Measurements from ENCODE around the gene BICD2. TPM values are rescaled to one million over a fixed set of nuclear protein-coding genes. Genes with fewer than 3 reads are reported as not detected.
A peak's percentile ranks its signal among the peaks of the same experiment; 100 is the strongest.

The BICD2 gene
- total and polyA plus RNA-seq, 2 of the 13 experiments (the other 11 are each of a cell fraction or from before 2014, with no cell fraction given): 5.1 to 17.4 TPM

- ATAC-seq: no peak
- Histone ChIP-seq H4K20me1 (ENCODE audit: insufficient read depth, low read length) (peaks cover 8% of the 10 kb centered on the region; the same call in 1 of the 2 replicates), H3K36me3 (replicated peaks in 1 of 2; ENCODE audit: control insufficient read depth in 1 of 2, insufficient read depth in 2 of 2, low read length in 2 of 2) (peaks cover 17 to 40% of the 10 kb centered on the region in 2 experiments; a peak in 4 of 5 replicates), H2AFZ (ENCODE audit: low read length) (no peak overlapping the region), H3K4me2 (ENCODE audit: low read depth, low read length) (no peak overlapping the region), H3K27ac (ENCODE audit: extremely low read length, insufficient read depth, low read length) (no peak overlapping the region), H3K9ac (ENCODE audit: insufficient read depth, low read depth, low read length) (no peak overlapping the region), H3K79me2 (ENCODE audit: insufficient read depth, low read length) (peaks cover 11% of the 10 kb centered on the region), H3K4me3 (replicated peaks in 1 of 3; ENCODE audit: insufficient read depth in 1 of 3, low read depth in 2 of 3, low read length in 3 of 3) (no peak overlapping the region), H3K4me1 (ENCODE audit: insufficient read depth, low read length) (peaks cover 13% of the 10 kb centered on the region; the same call in 1 of the 2 replicates), H3K27me3 (ENCODE audit: control insufficient read depth in 1 of 2, insufficient read depth in 2 of 2, low read length in 2 of 2) (no peaks in the 10 kb centered on the region), H3K9me3 (ENCODE audit: low read length) (no peaks in the 10 kb centered on the region)
- BruUV-seq (replicated peaks): no TSS peak
- POLR2A ChIA-PET: no interaction called here
- no peak for FAIRE-seq
- DNase-seq (ENCODE audit: low spot score): no peak
- intact Hi-C loops (cut with micrococcal nuclease; ENCODE audit: unreplicated experiment) (no loop called here), in situ Hi-C loops (cut with HindIII; ENCODE audit: extremely low pct_ligation_motif_present, low pct_unique_long_range_greater_than_20kb) (no loop called here)
- WGBS (ENCODE audit: low lambda C conversion rate): 85% methylated on average over 7 of the region's 13 CpGs
- CTCF ChIA-PET (ENCODE audit: low intra/inter-chr PET ratio, low total read pairs): no interaction called here
- TF ChIP-seq AHDC1 (CRISPR knock-in tag; IDR thresholded peaks at IDR 0.05; ENCODE audit: borderline replicate concordance): no peak
- no peak for TF ChIP-seq NPAS2 (CRISPR knock-in tag; IDR thresholded peaks at IDR 0.05; ENCODE audit: borderline replicate concordance)
- TF ChIP-seq ZBED4 (CRISPR knock-in tag; IDR thresholded peaks at IDR 0.05; ENCODE audit: borderline replicate concordance): no peak
- TF ChIP-seq BRD4 (CRISPR knock-in tag; IDR thresholded peaks at IDR 0.05): no peak
- TF ChIP-seq ZNF550 (CRISPR knock-in tag; IDR thresholded peaks at IDR 0.05; ENCODE audit: borderline replicate concordance): no peak
- no peak for TF ChIP-seq FOXK1 (CRISPR knock-in tag; IDR thresholded peaks at IDR 0.05; ENCODE audit: borderline replicate concordance, low read depth)
- TF ChIP-seq SYNCRIP (IDR thresholded peaks at IDR 0.05; ENCODE audit: insufficient read depth, low read depth, low read length): no peak
- TF ChIP-seq ZBTB33 (CRISPR knock-in tag; IDR thresholded peaks at IDR 0.05): 0 out of 2 replicates have a peak, but pooled peaks have one; percentile 22
- no peak for TF ChIP-seq GLI4 (CRISPR knock-in tag; IDR thresholded peaks at IDR 0.05; ENCODE audit: borderline replicate concordance)
- TF ChIP-seq ZNF263 (CRISPR knock-in tag; IDR thresholded peaks at IDR 0.05): peak; percentile 84
- TF ChIP-seq NR2F6 (IDR thresholded peaks at IDR 0.05): peak; percentile 55
- TF ChIP-seq NR2F6 (CRISPR knock-in tag; IDR thresholded peaks at IDR 0.05): no peak
- TF ChIP-seq NCOA5 (CRISPR knock-in tag; IDR thresholded peaks at IDR 0.05): no peak
Measured at GRCh38 chr9:92726971-92727715, 37.5 kb downstream of the BICD2 start.

All from HepG2 (cell line).